ENCODE results near the gene FTO.

DNA sequence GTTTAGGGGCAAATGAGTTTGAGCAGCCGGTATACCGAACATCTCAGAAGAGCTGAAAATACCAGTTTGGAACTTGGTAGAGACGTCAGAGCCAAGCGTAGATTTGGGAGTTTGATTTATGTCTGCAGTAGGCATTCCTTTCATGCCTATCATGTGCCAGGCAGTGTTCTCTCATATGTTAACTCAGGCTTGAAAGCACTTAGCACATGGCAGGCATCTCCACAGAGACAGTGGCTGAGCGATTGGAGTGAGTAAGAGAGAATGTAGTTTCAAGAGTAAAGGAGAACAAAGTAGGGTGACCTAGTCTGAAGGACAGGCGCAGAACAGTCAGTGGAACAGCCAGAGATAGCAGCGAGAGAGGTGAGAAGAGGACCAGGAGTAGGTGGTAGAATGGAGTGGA lies 207.0 kb downstream of the FTO start:
- TF ChIP-seq FOXP2 (optimal IDR thresholded peaks at IDR 0.05; ENCODE audit: borderline replicate concordance, extremely low read depth, extremely low read length, insufficient read depth) (no peak), SIN3A (IDR thresholded peaks at IDR 0.05; ENCODE audit: borderline replicate concordance, insufficient read depth, low read length) (no peak), POLR2AphosphoS5 (IDR thresholded peaks at IDR 0.05; ENCODE audit: low read depth, low read length) (no peak)

Measured in PFSK-1 (cell line).